ENCODE results near the gene CERS5.

DNA sequence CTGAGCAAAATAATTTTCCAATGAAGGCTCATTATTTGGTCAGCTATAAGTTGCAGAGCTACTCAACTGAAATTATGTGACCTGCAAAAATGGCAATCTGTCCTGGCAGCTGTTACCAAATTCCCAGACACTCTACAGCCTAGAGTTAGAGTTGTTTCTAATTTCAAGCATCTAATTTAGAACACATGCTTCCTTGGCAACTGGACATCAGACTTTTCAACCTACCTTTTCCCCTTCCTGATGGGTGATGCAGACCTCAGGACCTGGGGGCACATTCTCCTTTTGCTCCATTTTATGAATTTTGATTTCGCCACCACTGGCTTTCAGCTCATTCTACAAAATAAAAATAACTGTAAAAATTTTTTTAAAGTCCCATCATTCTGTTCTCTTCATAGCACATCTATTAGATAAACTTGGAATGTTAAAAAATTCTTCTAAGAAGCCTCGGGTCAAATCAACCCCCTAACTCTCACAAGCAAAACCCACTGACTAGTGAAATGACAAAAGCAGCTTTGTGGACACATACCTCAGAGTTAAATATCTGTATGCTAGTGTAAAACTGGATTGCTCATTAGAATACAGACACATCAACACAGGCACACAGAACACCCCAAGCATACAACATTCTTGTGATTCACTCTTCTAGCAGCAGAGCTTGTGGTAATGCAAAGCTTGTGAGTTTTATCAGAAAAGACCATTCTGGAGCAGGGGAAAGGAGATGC, 33.5 kb upstream of the CERS5 start:
- no peak for TF ChIP-seq POLR2A (IDR thresholded peaks at IDR 0.05)
- TF ChIP-seq, protein P1, sequence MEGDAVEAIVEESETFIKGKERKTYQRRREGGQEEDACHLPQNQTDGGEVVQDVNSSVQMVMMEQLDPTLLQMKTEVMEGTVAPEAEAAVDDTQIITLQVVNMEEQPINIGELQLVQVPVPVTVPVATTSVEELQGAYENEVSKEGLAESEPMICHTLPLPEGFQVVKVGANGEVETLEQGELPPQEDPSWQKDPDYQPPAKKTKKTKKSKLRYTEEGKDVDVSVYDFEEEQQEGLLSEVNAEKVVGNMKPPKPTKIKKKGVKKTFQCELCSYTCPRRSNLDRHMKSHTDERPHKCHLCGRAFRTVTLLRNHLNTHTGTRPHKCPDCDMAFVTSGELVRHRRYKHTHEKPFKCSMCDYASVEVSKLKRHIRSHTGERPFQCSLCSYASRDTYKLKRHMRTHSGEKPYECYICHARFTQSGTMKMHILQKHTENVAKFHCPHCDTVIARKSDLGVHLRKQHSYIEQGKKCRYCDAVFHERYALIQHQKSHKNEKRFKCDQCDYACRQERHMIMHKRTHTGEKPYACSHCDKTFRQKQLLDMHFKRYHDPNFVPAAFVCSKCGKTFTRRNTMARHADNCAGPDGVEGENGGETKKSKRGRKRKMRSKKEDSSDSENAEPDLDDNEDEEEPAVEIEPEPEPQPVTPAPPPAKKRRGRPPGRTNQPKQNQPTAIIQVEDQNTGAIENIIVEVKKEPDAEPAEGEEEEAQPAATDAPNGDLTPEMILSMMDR (IDR thresholded peaks at IDR 0.05) = no peak
